ENCODE results near the gene FCHSD2.
"Not testable (repeated sequence)": the region's sequence is repeated elsewhere in the genome, so short reads cannot be mapped to it uniquely, and the experiment has no call there.

Gene FCHSD2

GRCh38 chr11:72792437-72793021 is 349.6 kb downstream of the FCHSD2 start:
- DNase-seq (ENCODE audit: low read depth) = no peak

- not testable (repeated sequence) for DNase-seq (ENCODE audit: low read depth)
Measured at GRCh38 chr11:72791228-72791627, 350.9 kb downstream of the FCHSD2 start.

- DNase-seq (ENCODE audit: low read depth) = no peak
Measured at GRCh38 chr11:72789493-72790131, 352.5 kb downstream of the FCHSD2 start.

GRCh38 chr11:72788241-72788640 is 353.9 kb downstream of the FCHSD2 start:
- no peak for DNase-seq (ENCODE audit: low read depth)

GRCh38 chr11:72787216-72788104 is 354.7 kb downstream of the FCHSD2 start:
- no peak for DNase-seq (ENCODE audit: low read depth)
